B cell (primary cell): ENCODE data around the gene NOTCH1. TPM values are rescaled to one million over a fixed set of nuclear protein-coding genes. Genes with fewer than 3 reads are reported as not detected.
"Not testable (repeated sequence)": the region's sequence is repeated elsewhere in the genome, so short reads cannot be mapped to it uniquely, and the experiment has no call there.

Experiments used
- ATAC-seq: fragments of 200-7000 bp; cut with Tn5 transposase; one replicate; pipeline ENCODE4 v1.10.0; 2021; ENCODE audit warnings: low read depth, mild to moderate bottlenecking, moderate number of reproducible peaks, moderate library complexity
- CTCF ChIA-PET: fragments of 350-600 bp; sonication (Branson Sonifier 250); formaldehyde crosslinking; loops from one replicate; lab custom pipeline; 2021; ENCODE audit warnings: antibody characterized with exemption, inconsistent platforms; lab: Charles Lee
- POLR2A ChIA-PET: fragments of 350-600 bp; sonication (Branson Sonifier 250); formaldehyde crosslinking; loops from one replicate; lab custom pipeline; 2021; ENCODE audit warnings: antibody characterized with exemption; lab: Charles Lee
- DNase-seq: peaks from one replicate; pipeline ENCODE4 v3.0.0; 2013
- H2AFZ ChIP-seq: 2 replicates; pipeline ENCODE4 v1.6.1; 2012; ENCODE audit warnings: mild to moderate bottlenecking, low read depth, low read length; ENCODE audit not compliant: insufficient read depth, poor library complexity, severe bottlenecking
- H3K27ac ChIP-seq, 2 donors: 1 replicate in 1 of 2; 2 replicates in 1 of 2; pipeline ENCODE4 v1.5.1; 2012 to 2013; ENCODE audit warnings: low read length in 2 of 2, mild to moderate bottlenecking in 2 of 2, moderate library complexity in 1 of 2
- H3K27me3 ChIP-seq, 4 experiments: fragments of 200-600 bp in 1 of 4; sonication (generic) in 1 of 4; replicated peaks in 1 of 4; 1 replicate in 2 of 4; 2 replicates in 2 of 4; pipeline versions ENCODE4 v1.6.1 to v1.7.0; 2013 to 2016; ENCODE audit warnings: low read length in 3 of 4, mild to moderate bottlenecking in 2 of 4, mixed read lengths in 1 of 4, moderate library complexity in 1 of 4; ENCODE audit not compliant: insufficient read depth in 4 of 4, control insufficient read depth in 3 of 4; ENCODE audit errors: control extremely low read depth in 1 of 4
- H3K36me3 ChIP-seq, 2 experiments: replicated peaks in 1 of 2; 1 replicate in 1 of 2; 2 replicates in 1 of 2; pipeline versions ENCODE4 v1.6.1 to v1.7.1; 2013; ENCODE audit warnings: low read length in 1 of 2; ENCODE audit not compliant: insufficient read depth in 2 of 2, control insufficient read depth in 1 of 2; ENCODE audit errors: control extremely low read depth in 1 of 2, extremely low read depth in 1 of 2
- H3K4me1 ChIP-seq, 2 donors: fragments of 200-600 bp in 1 of 2; sonication (generic) in 1 of 2; 1 replicate in 1 of 2; 2 replicates in 1 of 2; pipeline versions ENCODE4 v1.5.1 to v1.6.1; 2013 to 2017; ENCODE audit warnings: low read length in 2 of 2; ENCODE audit not compliant: control insufficient read depth in 2 of 2, insufficient read depth in 2 of 2
- H3K4me2 ChIP-seq: replicated peaks from 2 replicates; pipeline ENCODE3; 2012; ENCODE audit warnings: mild to moderate bottlenecking, low read depth, low read length; ENCODE audit not compliant: poor library complexity, severe bottlenecking
- H3K4me3 ChIP-seq, 5 experiments: fragments of 200-600 bp in 1 of 5; sonication (generic) in 1 of 5; 1 replicate in 3 of 5; 2 replicates in 2 of 5; pipeline versions ENCODE4 v1.5.1 to v1.7.0; 2011 to 2016; ENCODE audit warnings: low read length in 4 of 5, mild to moderate bottlenecking in 4 of 5, low read depth in 2 of 5, control low read depth in 1 of 5, moderate library complexity in 1 of 5; ENCODE audit not compliant: insufficient read depth in 1 of 5; ENCODE audit errors: control extremely low read depth in 1 of 5, extremely low read depth in 1 of 5
- H3K79me2 ChIP-seq: fragments of 200-600 bp; sonication (generic); one replicate; pipeline ENCODE4 v1.6.0; 2016; ENCODE audit warnings: low read length; ENCODE audit not compliant: control insufficient read depth, insufficient read depth
- H3K9ac ChIP-seq: fragments of 200-600 bp; sonication (generic); 2 replicates; pipeline ENCODE4 v1.6.1; 2017; ENCODE audit warnings: mild to moderate bottlenecking, low read length, moderate library complexity
- H3K9me3 ChIP-seq, 3 donors: one replicate each; pipeline versions ENCODE4 v1.6.1 to v1.7.1; 2013; ENCODE audit warnings: low read length in 2 of 3; ENCODE audit not compliant: control insufficient read depth in 2 of 3, insufficient read depth in 1 of 3; ENCODE audit errors: control extremely low read depth in 1 of 3
- H4K20me1 ChIP-seq: 2 replicates; pipeline ENCODE4 v1.6.0; 2012; ENCODE audit warnings: mild to moderate bottlenecking, low read length; ENCODE audit not compliant: insufficient read depth, control insufficient read depth, poor library complexity, severe bottlenecking
- H3K27ac Mint-ChIP-seq: one replicate; pipeline ENCODE4 v1.8.0; 2021; ENCODE audit warnings: mixed read lengths
- H3K27me3 Mint-ChIP-seq: one replicate; pipeline ENCODE4 v1.8.0; 2021; ENCODE audit warnings: mixed read lengths
- H3K4me1 Mint-ChIP-seq: one replicate; pipeline ENCODE4 v1.8.0; 2021; ENCODE audit warnings: mixed read lengths
- H3K4me3 Mint-ChIP-seq: one replicate; pipeline ENCODE4 v1.8.0; 2021; ENCODE audit warnings: mixed read lengths
- H3K9me3 Mint-ChIP-seq: one replicate; pipeline ENCODE4 v1.8.0; 2022; ENCODE audit warnings: mixed read lengths; ENCODE audit not compliant: insufficient read depth
- CTCF ChIP-seq: fragments of 200-600 bp; IDR thresholded peaks from one replicate; pipeline ENCODE4 v1.8.0; 2022; ENCODE audit warnings: antibody characterized with exemption, mild to moderate bottlenecking
- EZH2 ChIP-seq: IDR thresholded peaks from 2 replicates; pipeline ENCODE4 v1.6.1; 2012; ENCODE audit warnings: borderline replicate concordance, low read depth, mild to moderate bottlenecking, moderate library complexity, low read length; ENCODE audit not compliant: insufficient read depth, poor library complexity, severe bottlenecking
- WGBS: methylation state at CpG from one replicate; pipeline ENCODE4 v1.1.5; 2013; ENCODE audit warnings: missing lambda C conversion rate; ENCODE audit not compliant: insufficient coverage; 5-methylcytosine and 5-hydroxymethylcytosine counted together
- intact Hi-C: fragments of 100-400 bp; cut with micrococcal nuclease; formaldehyde crosslinking; loops from one replicate; pipeline ENCODE4 v1.10.0; 2022
- polyA plus RNA-seq: library from polyadenylated mRNA; depleted of rRNA; stranded (reverse); fragments of >200 nt; gene quantifications from 2 replicates; pipeline ENCODE4 v1.2.3, GENCODE V29; 2012
- total RNA-seq, 2 donors: library from RNA; stranded (reverse); fragments of 120-200 nt in 1 of 2; gene quantifications; 1 replicate in 1 of 2; 2 replicates in 1 of 2; pipeline versions ENCODE4 v1.2.3 to v1.2.4, GENCODE V29; 2013 to 2022

NOTCH1 gene
- total and polyA plus RNA-seq, 2 donors (not counting 1 experiment from before 2014, with no cell fraction given), result 16.6 to 38.5 TPM

GRCh38 chr9:136575626-136576268 is 29.9 kb upstream of the NOTCH1 start:
- H3K79me2 ChIP-seq, result no peaks in the 10 kb centered on the region
- TF ChIP-seq CTCF (no peak), EZH2 (no peak)
- Mint-ChIP-seq H3K27me3 (peaks cover 8% of the 10 kb centered on the region), H3K9me3 (no peaks in the 10 kb centered on the region), H3K27ac (no peak overlapping the region), H3K4me1 (peaks cover 7% of the 10 kb centered on the region), H3K4me3 (no peak overlapping the region)
- H3K9me3 ChIP-seq, result no peaks in the 10 kb centered on the region
- ATAC-seq, result no peak
- POLR2A ChIA-PET, result no interaction called here
- H3K27ac ChIP-seq, result no peak overlapping the region
- no peaks in the 10 kb centered on the region for H4K20me1 ChIP-seq
- H3K4me2 ChIP-seq, result no peak overlapping the region
- H3K27me3 ChIP-seq, result peaks cover 0 to 7% (median 2%) of the 10 kb centered on the region in 4 experiments
- CTCF ChIA-PET, result no interaction called here
- 92% methylated on average over 21 of the region's 21 CpGs for WGBS
- DNase-seq, result no peak
- no peak overlapping the region for H3K9ac ChIP-seq
- H3K4me3 ChIP-seq, result no peak overlapping the region
- H3K36me3 ChIP-seq, result no peaks in the 10 kb centered on the region
- intact Hi-C loops, result loop anchor here (2.0 kb wide), 1 partner anchor 13 kb away; no protein-coding TSS in a partner anchor
- no peak overlapping the region for H2AFZ ChIP-seq
- H3K4me1 ChIP-seq, result peaks cover 0 to 14% of the 10 kb centered on the region in 2 donors

- POLR2A ChIA-PET, H3K4me3 ChIP-seq, H3K27ac ChIP-seq, H3K4me1 Mint-ChIP-seq, H3K27ac Mint-ChIP-seq, ATAC-seq, H3K27me3 Mint-ChIP-seq, H3K9me3 ChIP-seq, H3K4me3 Mint-ChIP-seq, H3K79me2 ChIP-seq, H3K4me2 ChIP-seq, H3K36me3 ChIP-seq, H2AFZ ChIP-seq, H3K9me3 Mint-ChIP-seq, H3K27me3 ChIP-seq, H3K9ac ChIP-seq, CTCF ChIA-PET, DNase-seq, H4K20me1 ChIP-seq: not testable (repeated sequence)
- intact Hi-C loops, result loop anchor here (2.0 kb wide), 1 partner anchor 14 kb away; no protein-coding TSS in a partner anchor
- peaks cover 0 to 12% of the 10 kb centered on the region in 2 donors for H3K4me1 ChIP-seq
- WGBS, result 85% methylated on average over 11 of the region's 16 CpGs
Measured at GRCh38 chr9:136574606-136575005, 28.8 kb upstream of the NOTCH1 start.
